Activated CD4-positive, alpha-beta T cell treated with anti-CD3 and anti-CD28 coated beads, Interleukin-2, amount 10 ng/mL, durations not matched to agents 7 days and 5 days (primary cell): Measurements from ENCODE around the gene DLK1. TPM values are rescaled to one million over a fixed set of nuclear protein-coding genes. Genes with fewer than 3 reads are reported as not detected.

ENCODE experiments used
- CTCF ChIA-PET: fragments of 350-600 bp; sonication (Branson Sonifier 250); formaldehyde crosslinking; loops from one replicate; lab custom pipeline; 2021; ENCODE audit warnings: antibody characterized with exemption; lab: Charles Lee
- POLR2A ChIA-PET: fragments of 350-600 bp; sonication (Branson Sonifier 250); formaldehyde crosslinking; loops from one replicate; lab custom pipeline; 2021; ENCODE audit warnings: antibody characterized with exemption; lab: Charles Lee
- DNase-seq: peaks from one replicate; pipeline ENCODE4 v3.0.0-alpha.2; 2020
- H3K27ac Mint-ChIP-seq: one replicate; pipeline ENCODE4 v1.8.0; 2021; ENCODE audit warnings: mild to moderate bottlenecking, moderate library complexity, mixed read lengths
- H3K27me3 Mint-ChIP-seq: one replicate; pipeline ENCODE4 v1.8.0; 2021; ENCODE audit warnings: mixed read lengths
- H3K36me3 Mint-ChIP-seq: one replicate; pipeline ENCODE4 v1.8.0; 2021; ENCODE audit warnings: low read depth, mixed read lengths
- H3K4me1 Mint-ChIP-seq: one replicate; pipeline ENCODE4 v1.8.0; 2021; ENCODE audit warnings: mixed read lengths
- H3K4me3 Mint-ChIP-seq: one replicate; pipeline ENCODE4 v1.8.0; 2021; ENCODE audit warnings: mild to moderate bottlenecking, moderate library complexity, mixed read lengths
- H3K9me3 Mint-ChIP-seq: one replicate; pipeline ENCODE4 v1.8.0; 2021; ENCODE audit warnings: mixed read lengths
- total RNA-seq, 2 experiments: library from RNA; stranded (reverse); gene quantifications; one replicate each; pipeline ENCODE4 v1.2.3, GENCODE V29; 2021

Gene DLK1
- total RNA-seq, 2 experiments from 2014 or later, result not detected

- Mint-ChIP-seq H3K4me3 (no peak overlapping the region), H3K27me3 (no peaks in the 10 kb centered on the region), H3K27ac (no peak overlapping the region), H3K36me3 (no peaks in the 10 kb centered on the region), H3K4me1 (no peaks in the 10 kb centered on the region), H3K9me3 (no peaks in the 10 kb centered on the region)
- ChIA-PET POLR2A (no interaction called here), CTCF (interaction anchor here (1.6 kb wide), 1 partner anchor 11 kb away, joined by 3 read pairs; no protein-coding TSS in a partner anchor)
- no peak for DNase-seq
Observed at GRCh38 chr14:100687386-100687785, 39.3 kb upstream of the DLK1 start.

- Mint-ChIP-seq H3K4me3 (no peak overlapping the region), H3K9me3 (no peaks in the 10 kb centered on the region), H3K27ac (no peak overlapping the region), H3K4me1 (no peaks in the 10 kb centered on the region), H3K36me3 (no peaks in the 10 kb centered on the region), H3K27me3 (no peaks in the 10 kb centered on the region)
- DNase-seq, result no peak
- ChIA-PET CTCF (interaction anchor here (1.6 kb wide), 1 partner anchor 12 kb away, joined by 3 read pairs; no protein-coding TSS in a partner anchor), POLR2A (no interaction called here)
Observed at GRCh38 chr14:100688051-100688450, 38.6 kb upstream of the DLK1 start.

GRCh38 chr14:100688598-100689461, 37.9 kb upstream of the DLK1 start:
- POLR2A ChIA-PET, result no interaction called here

GRCh38 chr14:100690672-100691071, 36.0 kb upstream of the DLK1 start:
- Mint-ChIP-seq H3K9me3 (no peaks in the 10 kb centered on the region), H3K4me1 (no peaks in the 10 kb centered on the region), H3K27ac (no peak overlapping the region), H3K36me3 (no peaks in the 10 kb centered on the region), H3K4me3 (no peak overlapping the region), H3K27me3 (no peaks in the 10 kb centered on the region)
- ChIA-PET CTCF (interaction anchor here (1.4 kb wide), 1 partner anchor 8 kb away, joined by 3 read pairs; no protein-coding TSS in a partner anchor), POLR2A (no interaction called here)
- DNase-seq, result no peak

More at GRCh38 chr14:100688598-100689461, 37.9 kb upstream of the DLK1 start:
- H3K4me3 Mint-ChIP-seq, result no peak overlapping the region
- no peak overlapping the region for H3K27ac Mint-ChIP-seq
- H3K36me3 Mint-ChIP-seq, result no peaks in the 10 kb centered on the region
- DNase-seq, result no peak
- no peaks in the 10 kb centered on the region for H3K27me3 Mint-ChIP-seq
- CTCF ChIA-PET, result interaction anchor here (1.6 kb wide), 1 partner anchor 13 kb away, joined by 3 read pairs; no protein-coding TSS in a partner anchor
- no peaks in the 10 kb centered on the region for H3K4me1 Mint-ChIP-seq
- no peaks in the 10 kb centered on the region for H3K9me3 Mint-ChIP-seq

- no peaks in the 10 kb centered on the region for H3K4me1 Mint-ChIP-seq
- DNase-seq, result no peak
- H3K36me3 Mint-ChIP-seq, result no peaks in the 10 kb centered on the region
- CTCF ChIA-PET, result no interaction called here
- H3K9me3 Mint-ChIP-seq, result no peaks in the 10 kb centered on the region
- H3K4me3 Mint-ChIP-seq, result no peak overlapping the region
- no peaks in the 10 kb centered on the region for H3K27me3 Mint-ChIP-seq
- H3K27ac Mint-ChIP-seq, result no peak overlapping the region
- POLR2A ChIA-PET, result no interaction called here
Observed at GRCh38 chr14:100691395-100692056, 35.2 kb upstream of the DLK1 start.

GRCh38 chr14:100692256-100692655, 34.4 kb upstream of the DLK1 start:
- Mint-ChIP-seq H3K36me3 (no peaks in the 10 kb centered on the region), H3K27me3 (no peaks in the 10 kb centered on the region), H3K27ac (no peak overlapping the region), H3K4me1 (no peaks in the 10 kb centered on the region), H3K4me3 (no peak overlapping the region), H3K9me3 (no peaks in the 10 kb centered on the region)
- DNase-seq, result no peak
- POLR2A ChIA-PET, result no interaction called here
- CTCF ChIA-PET, result no interaction called here

- DNase-seq, result no peak
- Mint-ChIP-seq H3K4me3 (no peak overlapping the region), H3K36me3 (no peaks in the 10 kb centered on the region), H3K9me3 (no peaks in the 10 kb centered on the region), H3K4me1 (no peaks in the 10 kb centered on the region), H3K27ac (no peak overlapping the region), H3K27me3 (no peaks in the 10 kb centered on the region)
- CTCF ChIA-PET, result no interaction called here
- POLR2A ChIA-PET, result no interaction called here
Observed at GRCh38 chr14:100692859-100693558, 33.7 kb upstream of the DLK1 start.

GRCh38 chr14:100693877-100694578, 32.7 kb upstream of the DLK1 start:
- no peak for DNase-seq
- CTCF ChIA-PET, result no interaction called here
- Mint-ChIP-seq H3K4me3 (no peak overlapping the region), H3K27ac (no peak overlapping the region), H3K4me1 (no peaks in the 10 kb centered on the region), H3K27me3 (no peaks in the 10 kb centered on the region), H3K9me3 (no peaks in the 10 kb centered on the region), H3K36me3 (no peaks in the 10 kb centered on the region)
- POLR2A ChIA-PET, result no interaction called here

- no peak for DNase-seq
- Mint-ChIP-seq H3K27me3 (no peaks in the 10 kb centered on the region), H3K9me3 (no peaks in the 10 kb centered on the region), H3K27ac (no peak overlapping the region), H3K36me3 (no peaks in the 10 kb centered on the region), H3K4me3 (no peak overlapping the region), H3K4me1 (no peaks in the 10 kb centered on the region)
- CTCF ChIA-PET, result no interaction called here
- POLR2A ChIA-PET, result no interaction called here
Observed at GRCh38 chr14:100694579-100695422, 31.9 kb upstream of the DLK1 start.

- DNase-seq, result no peak
- Mint-ChIP-seq H3K4me1 (no peaks in the 10 kb centered on the region), H3K27me3 (no peaks in the 10 kb centered on the region), H3K27ac (no peak overlapping the region), H3K4me3 (no peak overlapping the region), H3K36me3 (no peaks in the 10 kb centered on the region), H3K9me3 (no peaks in the 10 kb centered on the region)
- CTCF ChIA-PET, result no interaction called here
- POLR2A ChIA-PET, result no interaction called here
Observed at GRCh38 chr14:100695423-100695738, 31.3 kb upstream of the DLK1 start.

- DNase-seq, result no peak
- no peaks in the 10 kb centered on the region for H3K9me3 Mint-ChIP-seq
- CTCF ChIA-PET, result no interaction called here
- no peaks in the 10 kb centered on the region for H3K36me3 Mint-ChIP-seq
- H3K27me3 Mint-ChIP-seq, result no peaks in the 10 kb centered on the region
- POLR2A ChIA-PET, result no interaction called here
- no peak overlapping the region for H3K27ac Mint-ChIP-seq
- no peaks in the 10 kb centered on the region for H3K4me1 Mint-ChIP-seq
- H3K4me3 Mint-ChIP-seq, result no peak overlapping the region
Observed at GRCh38 chr14:100696008-100696407, 30.7 kb upstream of the DLK1 start.

- no peak overlapping the region for H3K4me3 Mint-ChIP-seq
- H3K4me1 Mint-ChIP-seq, result no peaks in the 10 kb centered on the region
- H3K27ac Mint-ChIP-seq, result no peak overlapping the region
- no peak for DNase-seq
- CTCF ChIA-PET, result no interaction called here
- no peaks in the 10 kb centered on the region for H3K27me3 Mint-ChIP-seq
- POLR2A ChIA-PET, result no interaction called here
- H3K9me3 Mint-ChIP-seq, result no peaks in the 10 kb centered on the region
- H3K36me3 Mint-ChIP-seq, result no peaks in the 10 kb centered on the region
Observed at GRCh38 chr14:100696590-100696989, 30.1 kb upstream of the DLK1 start.
